Suprapubic skin (tissue), 4 donors: ENCODE measurements around the gene RUNX2.

Experiments used
- CTCF ChIP-seq, 2 donors: fragments of 200-600 bp in 1 of 2; fragments of 450-650 bp in 1 of 2; sonication (generic) in 1 of 2; IDR thresholded peaks; one replicate each; pipeline ENCODE4 v1.5.1; 2016 to 2019; ENCODE audit warnings: antibody characterized with exemption in 2 of 2, mild to moderate bottlenecking in 1 of 2, moderate library complexity in 1 of 2
- POLR2A ChIP-seq, 2 donors: fragments of 450-650 bp; IDR thresholded peaks; one replicate each; pipeline ENCODE4 v1.6.1; 2017; ENCODE audit warnings: antibody characterized with exemption in 2 of 2, mild to moderate bottlenecking in 2 of 2, moderate library complexity in 2 of 2
- POLR2AphosphoS5 ChIP-seq, 3 donors: sonication (generic); formaldehyde crosslinking; IDR thresholded peaks; one replicate each; pipeline ENCODE4 v1.6.1; 2017; ENCODE audit warnings: antibody characterized with exemption in 3 of 3

GRCh38 chr6:45540375-45540920, 212.3 kb downstream of the RUNX2 start:
- TF ChIP-seq POLR2A (IDR thresholded peaks at IDR 0.05) (no peak), CTCF (IDR thresholded peaks at IDR 0.05) (no peak), POLR2AphosphoS5 (IDR thresholded peaks at IDR 0.05) (no peak)
